Inflammatory macrophage treated with lipopolysaccharide for 1 hour (primary cell): ENCODE data around the gene RNF157.

Experiments used
- DNase-seq, 2 donors: peaks; one replicate each; pipeline ENCODE4 v3.0.0-alpha.2; 2020 to 2022

The RNF157 gene

DNA sequence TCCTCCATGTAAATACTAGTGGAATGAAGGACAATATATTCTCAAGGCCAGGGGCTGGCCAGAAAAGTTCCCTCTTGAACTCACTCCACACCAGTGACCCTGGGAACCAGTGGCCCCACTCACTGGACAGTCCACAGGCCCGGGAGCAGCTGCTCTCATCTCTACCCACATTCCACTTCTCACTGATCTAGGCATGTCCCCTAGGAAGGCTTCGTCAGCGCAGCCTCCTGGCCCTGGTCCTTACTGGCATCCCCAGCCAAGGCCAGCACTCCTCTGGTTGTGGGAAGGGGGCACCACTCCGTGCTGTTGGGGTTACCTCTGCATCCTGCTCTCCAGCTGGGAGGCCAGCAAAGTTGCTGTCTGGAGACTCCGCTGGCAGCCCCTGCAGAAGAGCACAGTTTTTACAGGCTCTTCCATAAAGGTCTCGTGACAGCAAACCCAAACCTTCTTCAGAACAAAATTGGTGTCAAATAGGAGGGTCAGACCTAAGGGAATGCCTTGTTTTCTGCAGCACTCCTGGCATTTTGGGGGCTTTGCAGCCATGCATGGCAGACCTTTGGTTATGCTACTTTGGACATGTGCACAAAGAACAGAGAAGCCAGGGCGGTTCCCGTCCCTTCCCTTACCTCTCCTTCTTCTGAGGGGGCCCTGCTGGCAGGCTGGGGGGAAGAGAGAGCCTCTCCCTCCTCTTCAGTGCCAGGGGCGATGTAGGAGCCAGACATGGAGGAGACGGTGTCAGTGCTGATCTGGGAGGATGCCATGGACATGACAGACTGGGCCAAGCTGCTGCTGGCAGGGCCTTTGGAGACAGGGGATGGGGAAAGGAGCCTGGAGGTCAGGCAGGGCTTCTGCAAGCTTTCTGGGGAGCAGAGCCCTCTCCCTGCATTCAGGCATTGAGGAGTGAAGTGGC is 85.1 kb downstream of the RNF157 start:
- no peak for DNase-seq

DNA sequence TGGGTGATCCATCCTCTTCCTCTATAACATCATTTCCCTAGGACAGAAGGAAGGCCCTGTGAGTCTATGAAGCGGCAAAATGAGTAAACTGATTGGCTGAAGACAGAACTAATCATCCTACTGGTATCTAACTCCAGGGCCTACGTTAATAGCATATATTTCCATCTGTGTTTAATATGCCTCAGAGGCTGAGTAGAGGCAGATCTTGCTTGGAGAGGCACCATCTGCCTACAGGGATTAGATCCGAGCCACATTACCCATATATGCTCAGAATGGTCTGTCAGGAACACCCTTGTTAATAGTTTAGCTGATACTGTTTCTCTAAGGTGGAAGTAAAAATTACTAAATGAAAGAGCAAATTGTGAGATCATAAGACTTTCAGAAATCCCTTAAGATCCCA is 86.0 kb downstream of the RNF157 start:
- no peak for DNase-seq

GRCh38 chr17:76153640-76154039 is 86.7 kb downstream of the RNF157 start:
- no peak for DNase-seq

- no peak for DNase-seq
Observed at GRCh38 chr17:76153202-76153601, 87.1 kb downstream of the RNF157 start.

- DNase-seq: no peak
Observed at GRCh38 chr17:76152591-76152990, 87.7 kb downstream of the RNF157 start.

DNA sequence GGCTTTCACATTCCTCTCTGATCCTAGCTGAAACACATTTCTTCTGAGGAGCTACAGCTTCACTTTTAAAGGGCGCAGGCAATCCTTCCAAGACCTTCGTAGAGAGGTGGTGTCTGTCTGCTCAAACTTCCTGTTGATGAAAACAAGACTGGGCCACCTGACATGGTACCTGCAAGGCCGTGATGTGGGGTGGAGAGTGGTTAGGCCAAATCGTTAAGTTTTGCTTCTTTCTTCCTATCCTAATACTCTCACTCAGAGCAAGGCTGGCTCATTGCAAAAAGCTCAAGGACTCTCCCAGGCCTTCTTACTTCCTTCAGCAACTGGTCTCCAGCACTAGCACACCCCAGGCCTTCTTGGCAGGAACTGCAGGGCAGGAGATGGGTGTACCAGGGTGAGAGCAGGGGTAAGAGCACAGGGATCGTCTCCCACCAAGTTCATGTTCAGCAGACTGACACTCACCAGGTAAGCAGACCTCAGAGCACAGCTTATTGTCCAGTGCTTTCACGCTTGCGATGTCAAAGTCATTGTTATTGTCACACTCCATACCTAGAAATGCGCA is 88.3 kb downstream of the RNF157 start:
- DNase-seq: no peak

DNA sequence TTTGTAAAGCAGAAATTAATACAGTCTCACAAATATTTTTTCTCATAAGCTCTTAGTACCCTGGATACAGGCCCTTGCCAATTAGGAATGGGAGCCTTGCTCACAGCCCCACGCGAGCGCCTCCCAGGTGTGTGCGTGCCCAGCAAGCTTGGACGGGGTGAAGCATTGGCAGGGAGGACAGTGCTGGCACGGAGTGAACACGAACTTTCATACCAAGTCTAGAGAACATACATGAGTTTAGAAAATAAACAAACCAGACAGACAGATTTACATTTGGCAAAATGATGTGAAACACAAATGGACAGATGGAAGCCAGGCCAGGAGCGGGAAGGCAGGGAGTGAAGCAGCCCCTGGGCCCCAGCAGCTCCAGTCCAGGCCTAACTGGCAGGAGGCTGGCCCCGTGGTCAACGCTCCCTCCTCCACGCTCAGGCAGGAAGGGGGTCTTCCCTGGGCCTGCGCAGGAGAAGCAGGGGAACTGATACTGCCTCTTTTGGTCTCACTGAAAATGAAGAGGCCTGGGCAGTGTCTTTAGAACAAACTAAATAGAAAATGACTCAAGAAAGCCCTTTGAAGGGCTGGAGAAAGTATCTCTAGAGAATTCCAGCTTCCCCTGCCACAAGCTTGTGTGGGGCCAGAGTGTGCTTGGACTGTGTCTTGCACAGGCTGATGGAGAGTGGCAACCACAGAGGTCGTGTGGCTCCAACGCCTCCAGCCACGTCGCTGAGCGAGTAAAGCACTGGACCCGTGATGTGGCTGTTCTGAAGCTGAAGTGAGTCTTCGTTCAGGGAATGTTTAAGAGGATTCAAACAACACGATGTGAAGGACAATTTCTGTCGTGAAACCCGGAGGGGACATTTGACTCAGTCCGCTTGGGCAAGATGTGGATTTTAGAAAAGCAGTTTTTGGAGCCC is 89.3 kb downstream of the RNF157 start:
- no peak for DNase-seq

DNA sequence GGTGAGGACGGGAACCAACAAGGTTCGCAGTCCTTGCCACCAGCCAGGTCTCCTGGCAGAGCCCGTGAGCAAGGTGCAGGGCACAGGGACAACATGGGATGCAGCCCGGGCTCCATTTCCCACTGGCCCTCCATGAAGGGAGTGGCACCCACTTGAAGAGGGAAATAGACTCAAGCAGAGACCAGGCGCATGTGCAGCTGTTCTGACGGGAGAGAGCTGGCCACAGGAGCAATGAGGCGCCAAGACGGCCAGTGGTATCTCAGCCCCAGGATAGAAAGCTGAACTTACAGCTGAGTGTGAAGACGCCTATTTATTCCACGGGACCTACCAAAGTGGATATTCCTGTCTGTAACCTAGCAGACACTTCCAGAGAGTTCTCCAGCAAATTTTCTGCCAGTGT is 91.1 kb downstream of the RNF157 start:
- no peak for DNase-seq

DNA sequence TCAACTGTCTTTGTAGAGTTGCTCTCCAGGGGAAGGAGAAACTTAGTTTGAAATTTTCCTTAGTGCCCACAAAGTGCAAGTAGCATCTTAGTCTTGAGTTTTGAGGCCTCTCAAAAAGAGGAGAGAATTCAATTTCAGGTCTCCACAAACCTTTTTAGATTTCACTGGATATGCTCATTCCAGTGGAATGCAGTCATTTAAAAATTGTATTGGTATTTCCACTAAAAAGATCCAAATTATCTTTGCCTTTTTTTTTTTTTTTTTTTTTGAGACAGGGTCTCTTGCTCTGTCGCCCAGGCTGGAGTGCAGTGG is 92.3 kb downstream of the RNF157 start:
- DNase-seq: no peak

DNA sequence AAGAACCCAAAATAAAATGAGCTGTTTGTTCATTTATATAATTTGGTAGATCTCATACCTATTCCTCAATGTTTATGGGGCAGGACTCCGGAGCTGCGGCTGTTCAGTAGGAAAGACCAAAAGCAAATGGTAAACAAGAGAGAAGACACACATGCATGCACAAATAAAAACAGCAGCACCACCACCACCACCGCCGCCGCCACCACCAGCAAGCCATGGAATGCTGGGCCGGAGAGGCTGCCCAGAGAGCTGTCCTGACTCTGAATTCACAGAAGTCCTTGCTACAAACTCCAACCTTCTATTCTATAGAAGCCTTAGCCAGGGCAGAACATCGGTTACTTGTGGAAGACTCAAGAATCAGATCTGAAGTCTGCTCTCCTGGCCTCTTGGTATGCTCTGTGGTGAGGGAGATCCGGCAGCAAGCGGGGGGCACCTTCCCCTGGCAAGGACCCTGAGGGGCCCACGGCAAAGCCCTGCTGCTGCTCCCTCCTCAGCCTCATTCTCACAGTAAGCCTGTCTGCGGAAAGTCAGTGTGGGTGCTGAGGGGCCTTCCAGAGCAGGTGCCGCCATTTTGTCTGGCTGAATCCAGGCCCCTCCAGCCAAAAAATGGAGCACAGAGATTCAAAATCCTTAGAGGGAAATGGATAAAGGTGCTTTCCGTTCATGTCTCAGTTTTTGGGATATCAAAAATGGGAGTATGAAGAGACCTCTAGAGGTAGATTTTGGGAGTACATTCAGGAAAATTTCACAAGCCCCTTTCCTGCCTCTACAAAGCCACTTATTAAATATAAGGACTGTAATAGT is 92.9 kb downstream of the RNF157 start:
- peak in 1 of 2 donors; percentile 49 for DNase-seq

- no peak for DNase-seq
Observed at GRCh38 chr17:76146053-76146851, 94.0 kb downstream of the RNF157 start.

DNA sequence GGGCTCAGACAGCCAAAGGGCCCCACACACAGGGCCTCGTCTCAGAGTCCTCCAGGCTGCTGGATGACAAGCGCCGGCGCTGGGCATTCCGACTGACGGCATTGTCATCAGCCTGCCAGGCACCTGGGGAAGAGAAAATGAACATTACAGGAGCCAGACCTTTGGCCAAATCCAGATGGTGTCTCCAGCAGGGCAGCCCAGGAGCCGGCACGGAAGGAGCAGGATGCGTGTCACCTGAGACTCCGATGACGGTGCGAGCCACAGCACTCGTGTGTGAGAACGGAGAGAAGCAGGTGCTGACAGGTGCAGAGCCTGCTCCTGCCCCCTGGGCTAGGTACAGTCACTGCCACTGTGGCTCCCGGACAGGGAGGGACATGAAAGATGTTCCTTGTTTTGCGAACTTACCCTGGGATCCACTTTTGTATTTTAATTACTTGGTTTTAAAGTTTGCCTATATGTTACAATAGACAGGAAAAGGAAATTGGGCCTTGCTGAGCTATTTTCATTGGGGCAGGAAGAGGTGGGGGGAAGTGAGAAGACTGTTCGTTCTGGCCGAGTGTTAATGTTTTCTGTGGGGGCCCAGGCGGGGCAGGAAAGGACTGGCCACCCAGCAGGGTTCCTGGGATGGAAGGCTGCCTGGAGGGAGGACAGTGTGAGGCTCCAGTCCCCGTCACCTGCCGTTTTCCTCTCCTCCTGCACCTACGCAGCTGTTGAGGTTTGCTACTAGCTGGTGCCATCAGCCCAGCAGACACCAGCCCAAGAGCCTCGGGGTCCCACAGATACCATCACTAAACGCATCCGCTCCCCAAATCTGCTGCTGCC is 94.9 kb downstream of the RNF157 start:
- no peak for DNase-seq

DNA sequence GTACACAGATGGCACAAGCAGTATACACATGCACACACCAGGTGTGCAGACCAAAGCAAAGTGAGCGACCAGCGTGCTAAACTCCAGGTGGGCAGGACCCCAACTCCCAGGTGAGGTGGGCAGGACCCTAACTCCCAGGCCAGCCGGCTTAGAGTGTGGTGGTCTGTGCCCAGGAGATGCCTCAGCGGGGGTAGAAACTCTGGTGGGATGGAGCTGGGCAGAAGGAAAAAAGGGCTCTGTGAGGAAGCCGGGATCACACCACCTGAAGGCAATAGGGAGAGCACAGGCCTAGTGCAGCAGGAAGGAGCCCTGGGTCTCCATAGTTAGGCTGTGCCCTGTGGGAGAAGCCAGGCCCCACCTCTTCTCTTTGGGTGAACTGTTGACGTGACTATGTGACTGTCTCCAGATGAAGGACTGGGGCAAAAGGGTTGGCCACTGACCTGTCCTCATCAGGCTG is 97.7 kb downstream of the RNF157 start:
- no peak for DNase-seq

DNA sequence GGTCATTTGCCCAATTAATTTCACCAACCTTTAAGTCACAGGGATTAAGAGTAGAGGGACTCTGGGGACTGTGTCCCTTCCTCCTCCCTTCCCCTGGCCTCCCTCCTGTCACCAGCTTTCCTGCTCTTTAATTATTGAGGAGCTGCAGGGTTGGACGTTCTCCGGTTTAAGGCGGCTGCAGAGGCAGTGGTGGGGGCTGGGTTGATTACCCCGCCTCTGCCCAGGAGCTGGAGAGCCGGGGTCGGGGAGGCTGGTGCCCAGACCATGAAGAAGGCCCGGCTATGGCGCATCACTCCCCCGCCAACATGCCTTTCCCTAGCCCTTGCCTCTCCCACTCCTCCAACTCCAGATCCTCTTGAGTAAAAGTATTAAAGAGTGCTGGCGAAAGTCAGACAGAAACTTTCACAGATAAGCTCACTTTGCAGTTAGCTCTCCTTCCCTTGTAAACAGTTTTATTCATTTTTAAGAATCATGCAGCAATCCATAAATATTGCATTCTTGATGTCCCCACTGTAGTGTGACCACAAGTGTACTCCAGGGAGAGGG is 98.2 kb downstream of the RNF157 start:
- DNase-seq: no peak

DNA sequence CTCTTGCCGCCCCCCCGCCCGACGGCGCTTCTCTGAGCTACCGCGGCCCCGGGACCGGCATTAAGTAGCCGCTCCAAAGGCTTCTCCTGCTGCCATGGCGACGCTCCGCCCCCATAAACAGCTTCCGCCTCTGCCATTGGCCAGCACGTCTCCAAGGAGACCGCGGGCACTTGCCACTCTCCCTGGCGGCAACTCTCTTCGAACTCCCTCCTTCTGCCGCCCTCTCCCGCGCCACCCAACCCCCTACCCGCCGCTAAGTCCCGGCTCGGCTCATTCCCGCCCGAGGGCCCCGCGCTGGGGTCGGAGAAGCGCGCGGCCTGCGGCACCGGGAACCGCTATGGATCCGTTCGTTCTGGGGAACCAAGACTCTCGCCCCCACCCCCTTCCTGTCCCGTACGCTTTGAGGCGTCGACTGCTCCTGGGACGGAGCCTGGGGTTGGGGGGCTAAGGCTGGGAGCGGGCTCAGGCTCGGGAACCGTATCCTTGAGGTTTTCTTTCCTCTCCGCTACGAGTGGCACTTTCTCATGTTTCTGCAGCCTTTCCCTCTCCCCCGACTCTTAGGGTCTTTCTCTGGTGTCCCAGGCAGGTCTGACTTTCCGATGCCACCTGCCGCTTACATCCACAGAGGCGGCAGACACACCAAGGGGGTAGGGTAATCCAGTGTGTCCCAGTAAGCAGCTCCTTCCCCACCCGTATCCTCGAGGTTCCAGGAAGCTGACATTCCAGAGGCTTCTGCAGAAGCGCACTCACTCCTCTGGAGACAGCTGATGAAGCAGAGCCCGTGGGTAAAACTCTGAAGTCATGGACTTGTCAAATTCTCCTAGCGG is 98.9 kb downstream of the RNF157 start, which contains the start of gene FOXJ1:
Gene FOXJ1, minus strand, starts transcription at position 34 of the 827 bp plus-strand sequence. CDS start 850 bp downstream, outside the sequence.
- DNase-seq: peak; percentile 77 to 94

DNA sequence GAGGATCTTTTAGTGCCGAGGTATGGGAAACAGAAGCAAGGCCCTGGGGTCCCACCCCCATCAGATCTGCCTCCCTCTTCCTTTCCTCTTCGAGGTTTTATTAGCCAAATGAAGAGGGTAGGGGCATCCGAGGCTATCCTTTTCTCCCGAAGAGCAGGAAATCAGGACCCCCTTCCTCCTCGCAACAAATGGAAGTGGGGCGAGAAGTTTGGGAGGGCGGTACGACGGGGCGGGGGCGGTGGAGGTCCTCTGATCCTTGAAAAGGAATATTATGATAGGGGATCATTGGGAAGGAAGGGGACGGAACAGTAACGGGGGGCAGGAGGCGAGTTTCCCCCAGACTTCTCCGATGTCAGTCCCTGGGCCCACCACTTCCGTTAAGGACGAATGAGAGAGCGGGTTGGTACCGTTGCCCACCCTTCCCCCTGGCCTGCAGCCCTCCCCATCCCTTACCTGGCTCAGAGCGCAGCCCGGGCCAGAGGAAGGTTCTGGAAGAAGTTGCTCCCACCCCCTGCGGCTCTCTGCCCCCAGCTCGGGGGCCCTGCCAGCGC is 99.6 kb downstream of the RNF157 start:
- no peak for DNase-seq

DNA sequence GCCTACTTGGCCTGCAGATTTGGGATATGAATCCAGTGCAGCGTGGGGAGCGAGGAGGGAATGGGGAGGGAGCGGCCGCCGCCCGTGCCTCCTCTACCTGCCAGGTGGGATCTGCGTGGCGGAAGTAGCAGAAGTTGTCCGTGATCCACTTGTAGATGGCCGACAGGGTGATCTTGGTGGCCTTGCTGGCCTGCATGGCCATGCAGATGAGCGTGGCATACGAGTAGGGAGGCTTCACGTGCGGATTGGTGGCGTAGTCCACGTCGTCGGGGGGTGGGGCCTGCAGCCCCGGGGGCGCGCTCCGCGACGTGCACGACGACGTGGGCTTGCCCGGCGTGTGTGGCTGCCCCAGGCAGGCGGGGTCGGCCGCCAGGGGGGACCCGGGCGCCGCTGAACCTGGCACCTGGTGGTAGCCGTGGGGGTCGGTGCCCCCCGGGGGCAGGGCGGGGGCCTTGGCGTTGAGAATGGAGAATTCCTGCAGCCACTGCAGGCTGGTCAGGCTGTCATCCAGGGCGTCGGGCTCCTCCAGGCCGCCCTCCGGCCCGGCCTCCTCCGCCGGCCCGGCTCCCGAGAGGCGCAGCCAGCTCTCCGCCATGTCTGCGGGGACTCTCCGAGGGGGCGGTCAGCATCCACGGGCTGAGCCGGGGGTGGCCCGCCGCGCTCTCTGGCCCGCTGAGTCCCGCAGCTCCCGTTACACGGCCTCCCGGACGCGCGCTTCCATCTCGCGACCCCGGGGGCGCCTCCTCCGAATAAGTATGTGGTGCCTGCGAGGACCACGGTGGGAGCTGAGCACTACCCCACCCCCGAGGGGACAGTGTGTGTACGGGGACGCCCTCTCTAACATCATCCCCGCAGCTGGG is 100.3 kb downstream of the RNF157 start:
- DNase-seq: no peak
